ENCODE results near the gene SH3GL3.
A peak's percentile ranks its signal among the peaks of the same experiment; 100 is the strongest.

The SH3GL3 gene

DNA sequence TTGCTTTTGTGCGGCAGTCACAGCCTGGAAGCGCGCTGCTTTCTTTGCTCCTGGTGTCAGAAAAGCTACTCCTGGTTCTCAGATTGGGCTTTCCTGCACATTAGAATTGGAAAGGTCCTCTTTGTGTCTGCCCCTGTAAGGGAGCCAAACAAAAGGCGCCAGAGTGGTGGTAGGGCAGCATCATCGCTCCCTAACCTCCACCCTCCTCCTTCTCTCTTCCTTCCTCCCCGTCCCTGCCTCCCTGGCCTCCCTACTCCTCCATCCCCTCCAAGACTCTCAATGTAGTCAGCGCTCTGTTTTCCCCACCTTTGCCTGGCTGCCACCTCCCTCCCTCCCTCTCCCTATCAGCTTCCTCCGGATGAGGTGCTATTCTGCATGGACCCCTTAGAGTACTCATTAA is 65.3 kb downstream of the SH3GL3 start:
- no peak for DNase-seq

DNA sequence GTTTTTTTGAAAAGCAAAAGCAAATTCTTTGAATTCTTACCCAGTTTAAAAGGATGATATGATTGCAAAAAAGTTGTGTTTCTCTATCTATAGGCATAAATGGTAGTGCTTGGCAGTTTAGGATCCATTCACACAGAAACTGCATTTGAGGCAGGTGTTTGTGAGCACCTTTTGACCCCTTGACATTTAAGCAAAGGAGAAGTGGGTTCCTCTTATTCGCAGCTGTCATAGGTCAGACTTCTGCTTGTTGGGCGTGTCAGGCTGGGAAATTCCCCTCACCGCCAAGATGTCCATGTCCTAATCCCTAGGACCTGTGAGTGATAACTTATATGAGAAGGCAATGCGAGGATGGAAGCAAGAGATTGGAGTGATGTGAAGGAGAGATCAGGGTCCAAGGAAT is 67.4 kb downstream of the SH3GL3 start:
- DNase-seq, result no peak

DNA sequence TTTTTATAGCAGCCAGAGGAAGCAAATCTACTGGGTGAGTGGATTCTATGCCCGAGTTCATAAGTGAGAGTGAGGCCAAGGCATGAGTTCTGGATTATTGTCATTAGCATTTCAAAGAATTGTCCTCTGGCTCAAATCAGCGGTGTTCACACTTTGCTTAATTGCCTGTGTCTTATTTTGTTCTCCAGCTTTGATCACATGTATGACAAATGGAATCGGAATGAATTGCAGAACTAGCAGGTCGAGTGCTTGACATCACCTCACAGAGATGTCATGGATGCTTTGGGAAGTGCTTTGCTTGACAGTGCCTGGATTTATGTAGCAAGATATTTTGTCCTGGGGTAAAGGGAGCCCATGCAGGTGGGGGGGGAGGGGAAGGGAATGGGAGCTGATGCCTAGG is 68.0 kb downstream of the SH3GL3 start:
- no peak for DNase-seq

DNA sequence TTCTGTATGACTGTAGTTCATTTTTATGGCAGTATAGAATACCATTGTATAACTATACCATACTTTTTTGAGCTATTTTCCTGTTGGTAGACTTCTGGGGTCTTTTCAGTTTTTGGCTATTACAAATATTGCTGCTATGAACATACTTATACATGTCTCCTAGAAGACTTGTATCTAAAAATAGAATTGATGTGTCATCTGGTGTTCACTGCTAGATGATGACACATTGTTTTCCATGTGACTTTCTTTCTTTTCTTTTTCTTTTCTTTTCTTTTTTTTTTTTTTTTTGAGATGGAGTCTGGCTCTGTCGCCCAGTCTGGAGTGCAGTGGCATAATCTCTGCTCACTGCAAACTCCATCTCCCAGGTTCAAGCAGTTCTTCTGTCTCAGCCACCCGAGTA is 69.8 kb downstream of the SH3GL3 start:
- no peak for DNase-seq

DNA sequence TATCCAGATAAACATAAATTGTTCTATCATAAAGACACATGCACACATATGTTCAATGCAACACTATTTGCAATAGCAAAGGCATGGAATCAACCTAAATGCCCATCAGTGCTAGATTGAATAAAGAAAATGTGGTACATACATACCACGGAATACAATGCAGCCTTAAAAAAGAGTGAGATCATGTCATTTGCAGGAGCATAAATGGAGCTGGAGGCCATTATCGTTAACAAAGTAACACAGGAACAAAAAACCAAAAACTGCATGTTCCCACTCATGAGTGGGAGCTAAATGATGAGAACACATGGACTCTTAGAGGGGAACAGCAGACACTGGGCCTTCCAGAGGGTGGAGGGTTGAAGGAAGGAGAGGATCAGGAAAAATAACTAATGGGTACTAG is 79.2 kb downstream of the SH3GL3 start:
- no peak for DNase-seq

DNA sequence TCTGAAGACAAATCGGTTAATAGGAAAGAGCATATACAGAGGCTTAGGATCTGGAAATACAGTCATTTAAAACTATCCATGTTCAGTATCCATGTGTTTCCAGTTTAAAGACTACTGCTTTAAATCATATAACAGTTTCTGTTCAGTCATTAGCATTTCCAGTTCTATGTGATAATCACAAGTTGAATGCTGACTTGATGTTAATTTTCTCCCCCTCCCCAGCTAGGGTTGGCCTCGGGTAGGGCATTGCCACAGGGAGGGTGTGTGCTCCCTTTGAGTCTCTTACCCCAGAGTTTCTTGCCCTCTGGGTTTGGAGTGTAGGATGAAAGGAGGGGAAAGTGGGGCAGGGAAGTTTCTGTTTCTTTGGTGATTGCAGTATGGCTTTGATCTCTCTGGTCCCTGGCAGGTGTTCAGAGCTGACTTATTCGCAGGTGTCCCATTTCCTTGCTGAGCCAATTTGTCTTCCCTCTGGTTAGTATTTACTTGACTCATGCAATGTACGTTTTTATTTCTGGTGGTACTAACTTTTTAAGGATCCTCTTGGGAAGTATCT is 86.3 kb downstream of the SH3GL3 start:
- DNase-seq, result no peak

DNA sequence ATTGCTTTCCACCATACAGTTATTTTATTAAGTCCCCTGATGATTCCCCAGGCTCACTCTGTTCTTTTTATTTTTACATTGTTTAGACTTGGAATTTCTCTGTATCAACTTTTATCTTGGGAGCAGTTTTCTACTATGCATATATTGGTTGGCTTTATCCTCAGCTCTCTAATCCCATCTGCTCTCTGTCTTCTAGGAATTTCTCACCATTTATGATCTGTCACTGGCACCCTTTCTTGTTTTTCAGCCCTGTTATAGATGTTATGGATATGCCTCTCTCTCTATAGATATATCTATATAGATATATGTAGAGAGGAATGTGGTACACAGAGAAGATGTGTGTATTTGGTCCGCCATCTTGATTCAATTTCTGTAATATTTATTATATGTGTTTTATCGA is 90.5 kb downstream of the SH3GL3 start:
- no peak for DNase-seq

DNA sequence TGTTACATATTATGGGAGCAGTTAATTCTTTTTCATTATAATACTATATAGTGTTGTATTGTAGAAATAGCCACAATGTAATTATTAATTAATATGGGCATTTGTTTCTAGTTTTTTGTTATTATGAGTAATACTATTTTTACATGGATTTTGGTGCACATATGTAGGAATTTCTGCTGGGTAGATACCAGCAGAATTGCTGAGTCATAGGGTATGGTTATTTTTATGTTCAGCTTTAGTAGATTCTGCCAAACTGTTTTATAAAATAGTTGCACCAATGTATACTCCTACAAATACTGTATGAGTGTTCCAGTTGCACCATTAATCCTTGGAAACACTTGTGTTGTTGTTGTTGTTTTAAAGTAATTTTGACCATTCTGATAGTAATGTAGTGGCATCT is 91.5 kb downstream of the SH3GL3 start:
- DNase-seq, result no peak

DNA sequence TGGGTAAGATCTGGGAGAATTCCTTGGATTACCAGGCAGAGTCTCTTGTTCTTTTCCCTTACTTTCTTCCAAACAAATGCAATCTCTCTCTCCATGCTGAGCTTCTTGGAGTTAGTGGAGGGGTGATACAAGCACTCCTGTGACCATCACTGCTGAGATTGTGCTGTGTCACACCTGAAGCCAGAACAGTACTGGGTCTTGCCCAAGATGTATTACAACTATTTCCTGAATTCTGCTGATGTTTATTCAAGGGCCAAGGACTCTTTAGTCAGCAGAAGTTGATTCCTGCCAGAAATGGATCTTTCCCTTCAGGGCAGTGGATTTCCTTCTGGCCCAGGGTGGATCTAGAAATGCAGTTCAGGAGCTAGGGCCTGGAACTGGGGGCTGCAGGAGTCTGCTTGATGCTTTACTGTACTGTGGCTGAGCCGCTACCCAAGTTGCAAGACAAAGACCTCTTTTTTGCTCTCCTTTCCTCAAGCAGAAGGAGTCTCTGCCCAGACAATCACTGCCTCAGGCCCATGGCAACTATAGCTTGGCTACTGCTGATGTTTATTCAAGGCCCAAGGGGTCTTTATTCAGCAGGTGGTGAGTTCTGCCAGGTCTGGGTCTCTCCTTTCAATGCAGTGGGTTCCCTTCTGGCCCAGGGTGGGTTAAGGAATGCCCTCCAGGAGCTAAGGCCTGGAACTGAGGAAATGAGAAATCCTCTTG is 98.8 kb downstream of the SH3GL3 start:
- DNase-seq, result no peak

DNA sequence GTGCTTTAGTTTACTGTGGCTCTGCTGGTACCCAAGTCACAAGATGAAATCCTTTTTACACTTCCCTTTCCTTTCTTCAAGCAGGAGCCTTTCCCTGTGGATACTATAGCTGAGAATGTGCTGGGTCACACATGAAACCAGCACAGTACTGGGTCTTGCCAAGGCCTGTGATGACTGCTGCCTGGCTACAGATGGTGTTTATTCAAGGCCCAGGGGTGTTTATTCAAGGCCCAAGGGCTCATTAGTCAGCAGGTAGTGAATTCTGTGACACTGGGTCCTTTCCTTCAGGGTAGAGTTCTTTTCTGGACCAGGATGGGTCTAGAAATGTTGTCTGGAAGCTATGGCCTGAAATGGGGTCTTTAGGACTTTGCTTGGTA is 99.4 kb downstream of the SH3GL3 start:
- DNase-seq, result no peak

DNA sequence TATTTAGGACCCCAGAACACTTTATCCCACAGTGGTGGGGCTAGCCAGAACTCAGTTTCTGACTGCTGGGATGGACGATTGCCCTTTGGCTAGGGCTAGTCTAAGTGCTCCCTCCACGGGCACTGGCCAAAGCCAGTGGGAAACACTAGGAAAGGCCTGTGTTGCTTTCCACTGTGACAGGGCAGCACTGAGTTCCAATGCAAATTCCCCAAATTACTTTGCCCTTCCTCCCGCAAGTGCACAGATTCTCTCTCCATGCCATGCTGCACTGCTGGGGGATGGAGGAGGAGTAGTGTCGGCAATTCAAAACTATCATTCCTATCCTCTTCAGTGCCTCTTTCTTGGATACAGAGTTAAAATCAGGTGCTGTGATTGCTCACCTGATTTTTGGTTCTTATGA is 100.0 kb downstream of the SH3GL3 start:
- no peak for DNase-seq

DNA sequence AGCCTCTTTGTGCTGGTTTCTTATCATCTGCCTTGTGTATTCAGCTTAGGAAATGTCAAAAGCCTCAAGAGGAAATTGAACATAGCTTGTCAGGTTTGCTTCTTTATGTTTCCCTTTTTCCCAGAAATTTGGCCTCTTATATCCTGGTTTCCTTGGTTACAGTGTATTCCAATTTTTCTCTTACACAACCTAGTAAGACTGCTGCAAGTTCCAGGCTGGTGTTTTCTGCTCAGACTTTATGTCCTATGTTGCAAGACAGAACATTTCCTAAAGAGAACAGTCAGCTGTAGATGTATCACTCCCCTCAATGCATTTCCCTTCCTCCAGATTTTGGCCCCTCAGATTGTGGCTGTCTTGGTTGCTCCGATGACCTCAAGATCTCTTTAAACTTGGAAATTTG is 102.5 kb downstream of the SH3GL3 start:
- no peak for DNase-seq

DNA sequence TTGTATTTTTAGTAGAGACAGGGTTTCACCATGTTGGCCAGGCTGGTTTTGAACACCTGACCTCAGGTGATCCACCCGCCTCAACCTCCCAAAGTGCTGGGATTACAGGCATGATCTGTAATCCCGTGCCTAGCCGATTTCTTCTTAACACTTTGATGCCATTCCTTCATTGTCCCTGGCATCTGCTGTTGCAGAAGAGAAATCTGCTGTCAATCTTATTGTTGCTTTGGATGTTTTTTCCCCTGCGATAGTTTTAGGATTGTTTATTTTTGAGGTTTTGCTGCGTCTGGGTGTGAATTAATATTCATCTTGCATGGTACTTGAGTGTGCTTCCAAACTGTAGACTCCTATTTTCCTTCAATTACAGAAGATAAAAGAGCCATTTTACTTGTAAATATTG is 107.4 kb downstream of the SH3GL3 start:
- no peak for DNase-seq

DNA sequence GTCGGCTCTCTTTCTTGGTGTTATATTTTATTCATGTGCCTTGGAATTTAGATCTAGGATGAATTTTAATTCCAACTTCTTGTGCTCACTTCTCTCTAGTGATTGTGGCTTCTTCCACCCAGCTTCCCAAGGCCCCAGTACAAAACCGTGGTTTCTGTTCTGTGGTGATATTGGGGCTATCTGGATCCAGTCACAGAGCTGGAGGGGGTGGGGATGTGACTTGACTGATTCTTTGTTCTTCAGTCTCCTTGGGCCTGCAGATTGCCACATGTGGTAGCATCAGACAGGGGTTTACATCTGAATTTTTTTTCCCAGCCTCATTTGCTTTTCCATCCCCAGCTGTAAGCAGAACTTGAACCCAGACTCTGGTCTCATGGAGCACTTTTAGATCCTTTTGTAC is 108.2 kb downstream of the SH3GL3 start:
- no peak for DNase-seq

DNA sequence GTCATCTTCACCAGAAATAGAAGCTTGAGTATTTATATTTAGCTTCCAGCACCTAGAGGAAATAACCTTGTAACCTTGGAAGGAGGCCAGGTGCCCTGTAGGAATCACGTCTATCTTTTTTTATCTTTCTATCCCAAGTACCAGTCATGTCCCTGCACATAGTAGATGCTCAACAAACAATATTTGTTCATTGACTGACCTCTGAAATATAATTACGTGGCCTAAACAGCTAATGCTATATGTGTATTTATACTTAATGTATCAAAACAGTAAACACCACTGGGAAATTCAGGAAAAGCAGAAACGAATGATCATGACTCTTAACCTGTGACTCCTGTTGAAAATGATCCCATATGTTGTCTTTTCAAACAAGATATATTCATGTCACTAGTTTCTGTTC is 108.9 kb downstream of the SH3GL3 start:
- no peak for DNase-seq

DNA sequence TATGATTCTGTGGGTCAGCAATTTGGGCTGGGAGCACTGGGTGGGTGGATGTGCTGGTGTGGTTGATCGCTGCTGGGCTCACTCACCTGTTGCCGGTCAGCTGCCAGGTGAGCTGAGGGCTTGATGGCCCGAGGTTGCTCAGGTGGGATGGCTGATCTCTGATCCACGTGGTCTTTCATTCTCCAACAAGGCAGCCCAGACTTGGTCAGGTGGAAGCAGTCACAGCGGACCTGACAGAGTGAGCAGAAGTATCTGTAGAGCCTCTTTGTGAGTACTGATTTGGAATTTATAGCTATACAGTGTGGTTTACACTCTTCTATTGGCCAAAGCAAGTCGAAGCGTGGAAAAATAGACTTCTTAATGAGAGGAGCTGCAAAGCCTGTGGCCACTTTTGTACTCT is 109.6 kb downstream of the SH3GL3 start:
- no peak for DNase-seq

DNA sequence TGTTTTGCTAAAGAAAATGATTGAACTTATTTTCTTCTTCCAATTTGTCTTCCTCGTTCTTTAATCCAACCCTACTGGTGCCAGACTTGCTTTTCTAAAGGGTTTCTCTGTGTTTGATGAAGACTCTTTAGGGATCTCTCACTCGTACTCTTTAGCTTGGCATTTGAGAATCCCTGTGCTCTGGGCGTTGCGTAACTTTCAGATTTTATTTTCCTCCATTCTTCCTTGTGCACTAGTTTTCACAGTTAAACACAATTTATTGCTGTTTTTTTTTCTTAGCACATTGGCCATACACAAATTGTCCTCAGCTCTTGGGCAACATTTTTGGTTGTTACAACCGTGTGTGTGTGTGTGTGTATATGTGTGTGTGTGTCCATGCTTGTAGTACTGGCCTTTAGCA is 111.0 kb downstream of the SH3GL3 start:
- no peak for DNase-seq

DNA sequence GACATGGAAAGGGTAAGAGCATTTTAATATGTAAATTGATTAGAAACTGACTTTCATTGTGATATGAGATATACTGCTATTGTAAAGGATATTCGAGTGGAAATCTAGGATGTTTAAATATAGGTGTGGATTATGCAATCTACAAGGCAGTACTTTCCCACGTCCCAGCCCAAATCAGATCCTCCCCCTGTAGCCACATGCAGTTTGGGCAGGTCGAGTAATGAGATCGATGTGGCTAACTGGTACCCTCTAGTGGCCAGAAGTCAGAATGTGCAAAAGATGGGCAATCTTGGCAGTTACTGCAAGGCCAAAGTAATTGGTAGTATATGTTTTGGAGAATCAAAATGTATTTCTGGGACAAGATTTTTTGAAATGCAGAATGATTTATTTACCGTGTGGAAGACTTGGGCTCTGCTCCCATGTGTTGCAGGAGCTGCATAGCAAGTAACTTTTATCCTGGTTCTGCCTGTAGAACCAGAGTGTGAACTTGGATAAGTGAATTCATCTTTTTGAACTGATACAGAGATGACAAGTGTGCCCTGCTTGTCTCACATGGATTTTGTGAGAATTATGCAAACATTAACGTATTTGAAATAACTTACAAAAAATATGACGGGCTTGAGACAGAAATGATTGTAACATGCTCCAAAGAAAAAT is 112.3 kb downstream of the SH3GL3 start:
- peak; percentile 23 to 58 for DNase-seq

DNA sequence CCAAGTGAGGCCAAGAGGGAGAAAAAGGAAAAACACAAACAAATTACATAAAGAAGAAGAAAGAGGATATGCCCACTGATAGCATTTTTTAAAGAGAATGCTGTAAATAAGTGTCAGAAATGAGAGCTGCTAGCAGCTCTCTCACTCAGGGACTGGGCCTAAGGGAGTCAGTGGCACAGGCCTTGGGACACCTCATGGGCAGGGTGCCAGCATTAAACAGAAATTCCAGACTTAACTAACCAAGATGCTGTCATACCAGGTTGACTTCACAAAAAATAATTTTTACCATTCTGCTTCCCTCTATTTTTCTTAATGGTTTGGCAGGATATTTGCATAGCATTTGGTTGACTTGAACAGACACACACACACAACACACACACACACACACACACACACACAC is 114.5 kb downstream of the SH3GL3 start:
- DNase-seq, result no peak

DNA sequence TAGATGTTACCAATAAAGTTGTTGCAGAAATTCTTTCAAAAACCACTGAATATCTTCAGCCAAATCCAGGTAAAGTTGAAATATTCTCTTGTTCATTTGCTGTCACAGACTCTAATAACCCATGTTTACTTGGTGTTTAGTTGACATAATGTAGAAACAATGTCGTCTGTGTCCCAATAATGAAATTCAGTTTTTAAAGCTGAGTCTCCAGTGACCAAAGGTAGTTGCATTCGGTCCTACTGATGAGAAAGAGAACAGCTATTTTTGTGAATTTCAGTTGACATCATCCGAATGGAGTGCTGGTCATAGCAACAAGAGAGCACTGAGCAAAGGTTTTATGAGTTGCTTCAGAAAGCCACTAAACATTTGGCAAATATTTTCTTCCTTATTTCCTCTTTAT is 118.0 kb downstream of the SH3GL3 start:
- no peak for DNase-seq

DNA sequence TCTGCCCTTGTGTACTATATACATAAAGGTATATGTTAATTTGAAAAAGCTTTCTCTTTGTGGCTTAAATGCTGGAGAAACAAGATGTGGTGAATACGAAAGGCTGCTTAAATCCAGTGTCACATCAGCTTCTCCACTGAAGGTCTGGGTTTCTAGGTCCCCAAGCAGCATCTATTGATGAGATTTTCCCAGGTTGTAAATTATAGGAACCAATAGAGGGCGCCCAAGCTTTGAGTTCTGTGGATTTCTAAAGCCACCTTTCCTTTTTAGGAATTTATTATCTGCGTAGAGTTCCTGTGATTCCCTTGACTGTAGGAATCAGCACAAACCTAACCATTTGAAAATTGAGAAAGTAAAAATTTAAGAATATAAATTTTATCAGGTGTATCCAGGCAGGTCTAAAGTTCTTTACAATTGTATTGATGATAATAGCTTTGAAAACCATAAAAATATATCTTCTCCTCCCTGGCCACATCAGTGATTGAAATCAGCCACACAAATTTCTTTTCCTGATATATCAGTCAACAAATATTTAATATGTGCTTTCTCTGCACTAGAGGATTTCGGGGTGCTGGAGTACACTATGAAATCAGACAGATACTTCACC is 118.5 kb downstream of the SH3GL3 start:
- DNase-seq, result peak; percentile 1 to 22

DNA sequence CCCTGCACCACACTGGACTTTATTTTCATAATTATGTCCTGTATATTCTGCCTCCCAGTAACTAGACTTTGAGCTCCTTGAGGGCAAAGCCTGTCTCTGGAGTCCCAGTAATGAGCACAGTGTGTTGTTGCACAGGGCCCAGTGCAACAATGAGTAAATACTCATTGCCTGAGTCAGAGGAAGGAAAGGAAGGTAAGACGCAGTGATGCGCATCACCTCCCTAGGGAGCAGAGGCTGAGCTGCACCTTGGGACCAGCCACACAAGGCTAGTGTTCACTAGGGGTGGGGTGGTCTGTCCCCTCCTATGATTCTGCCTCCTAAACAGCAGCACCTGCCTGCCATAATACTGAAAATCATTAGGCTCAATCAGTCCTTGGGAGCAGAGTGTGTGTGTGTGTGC is 120.2 kb downstream of the SH3GL3 start:
- DNase-seq, result no peak

DNA sequence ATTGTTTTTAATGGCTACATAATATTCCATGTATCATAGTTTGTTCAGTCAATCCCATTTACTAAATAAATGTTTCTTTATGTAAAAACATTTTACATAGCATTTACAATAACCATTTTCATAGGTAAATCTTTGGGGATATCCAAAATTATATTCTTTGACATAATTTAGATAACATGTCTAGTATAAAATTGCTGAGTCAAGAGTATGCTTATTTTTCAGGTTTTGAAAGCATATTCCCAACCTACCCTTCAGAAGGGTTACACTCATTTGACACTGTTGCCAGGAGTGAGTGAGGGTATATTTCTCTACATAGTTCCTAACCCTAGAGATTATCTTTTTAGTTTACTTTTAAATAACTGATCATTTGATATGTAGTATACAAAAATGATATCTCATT is 122.2 kb downstream of the SH3GL3 start:
- no peak for DNase-seq

DNA sequence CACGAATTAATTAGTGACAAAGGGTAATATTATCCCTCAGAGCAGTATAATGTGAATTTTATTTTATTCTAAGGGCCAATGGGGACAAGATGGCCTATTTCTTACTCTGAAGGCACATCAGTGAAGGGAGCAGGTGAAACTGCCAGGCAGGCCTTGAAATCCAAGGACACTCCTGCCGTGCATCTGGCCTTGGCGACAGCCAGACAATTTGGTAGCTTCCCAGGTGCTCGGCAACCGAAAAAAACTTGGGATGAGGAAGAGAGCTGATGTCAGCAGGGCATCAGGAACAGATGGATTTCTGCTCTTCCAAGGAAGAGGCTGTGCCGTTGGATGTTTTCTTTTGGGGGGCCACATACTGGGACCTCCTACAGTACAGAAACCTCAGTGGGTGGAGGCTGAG is 123.6 kb downstream of the SH3GL3 start:
- no peak for DNase-seq

Measured in AML-193 (cell line).